Measurements from ENCODE around the gene GFY. TPM values are rescaled to one million over a fixed set of nuclear protein-coding genes. Genes with fewer than 3 reads are reported as not detected.

Gene GFY
- total and polyA plus RNA-seq, 10 of the 15 experiments (the other 5 are each of a cell fraction or from before 2014, with no cell fraction given) = 0.05 TPM; not detected in 9

- SMC1A ChIA-PET (ENCODE audit: uncharacterized antibody, unreplicated experiment) = interaction anchor here (0.9 kb wide), 1 partner anchor 25 kb away, joined by 4 read pairs; the partner anchor contains the start of gene FLT3LG
- peaks cover 2 to 6% of the 10 kb centered on the region in 2 experiments; a peak in 3 of 4 replicates for H3K36me3 ChIP-seq (ENCODE audit: control insufficient read depth in 2 of 2, insufficient read depth in 2 of 2, low read length in 1 of 2)
- H3K9me3 ChIP-seq (replicated peaks; ENCODE audit: control insufficient read depth, insufficient read depth, low read length) = no peaks in the 10 kb centered on the region
- peaks cover 5% of the 10 kb centered on the region for H3K4me1 ChIP-seq (ENCODE audit: control insufficient read depth, insufficient read depth, low read length)
- H3K4me2 ChIP-seq (ENCODE audit: control insufficient read depth, insufficient read depth) = no peak overlapping the region
- H3K4me3 ChIP-seq = no peak overlapping the region
- no peak overlapping the region for H3K27ac ChIP-seq (ENCODE audit: control insufficient read depth, insufficient read depth)
- no peak overlapping the region for H2AFZ ChIP-seq (ENCODE audit: control insufficient read depth, low read depth, low read length)
- DNase-seq (ENCODE audit: low read depth, low spot score) (no peak), FAIRE-seq (no peak), ATAC-seq (no peak)
- WGBS (ENCODE audit: insufficient coverage, insufficient replicate concordance, low lambda C conversion rate, missing lambda C conversion rate) = 91% methylated on average over 5 of the region's 6 CpGs
- H4K20me1 ChIP-seq (ENCODE audit: control insufficient read depth, insufficient read depth) = no peaks in the 10 kb centered on the region; the same call in 1 of the 2 replicates
- intact Hi-C loops (cut with micrococcal nuclease; ENCODE audit: unreplicated experiment) = no loop called here
- POLR2A ChIA-PET = interaction anchor here (2.4 kb wide), 1 partner anchor 22 kb away, joined by 5 read pairs; no protein-coding TSS in a partner anchor
- no TSS peak for BruUV-seq (replicated peaks)
- in situ Hi-C loops (cut with MboI) = no loop called here
- H3K9ac ChIP-seq (ENCODE audit: control insufficient read depth, insufficient read depth, low read length) = no peak overlapping the region
- RAD21 ChIA-PET (ENCODE audit: unreplicated experiment) = no interaction called here
- peaks cover 19% of the 10 kb centered on the region for H3K79me2 ChIP-seq (ENCODE audit: control insufficient read depth, insufficient read depth, low read length)
- CTCF ChIA-PET = interaction anchor here (1.0 to 1.3 kb wide), 2 partner anchors 25 to 122 kb away, joined by 3 to 5 read pairs; partner anchors contain the start of gene FLT3LG
- H3K27me3 ChIP-seq (replicated peaks in 1 of 2; ENCODE audit: control insufficient read depth in 2 of 2, insufficient read depth in 2 of 2, low read length in 1 of 2) = no peaks in the 10 kb centered on the region
- no peak for TF ChIP-seq NKRF (conservative IDR thresholded peaks at IDR 0.05)
- no peak for TF ChIP-seq YY1 (IDR thresholded peaks at IDR 0.05; ENCODE audit: low read depth, low read length)
- TF ChIP-seq ZBTB11 (CRISPR knock-in tag; IDR thresholded peaks at IDR 0.05) = no peak
- TF ChIP-seq ZBTB33 (IDR thresholded peaks at IDR 0.05) = no peak
- TF ChIP-seq ZNF687 (IDR thresholded peaks at IDR 0.05) = no peak
- no peak for TF ChIP-seq EZH2 (IDR thresholded peaks at IDR 0.05; ENCODE audit: borderline replicate concordance, control insufficient read depth, low read depth, low read length)
- TF ChIP-seq RAD21 (IDR thresholded peaks at IDR 0.05; ENCODE audit: insufficient read depth, low read depth, low read length) = no peak
- no peak for TF ChIP-seq HDGF (IDR thresholded peaks at IDR 0.05)
- no peak for TF ChIP-seq ETV6 (conservative IDR thresholded peaks at IDR 0.05 in 1 of 2, IDR thresholded peaks at IDR 0.05 in 1 of 2; ENCODE audit: borderline replicate concordance in 1 of 2, low read depth in 1 of 2)
These were observed 23.2 kb downstream of the GFY start for GRCh38 chr19:49448432-49448786.

Data from GM12878 (cell line).